GM23248 (cell line): ENCODE measurements around the gene CLDN4. TPM values are rescaled to one million over a fixed set of nuclear protein-coding genes. Genes with fewer than 3 reads are reported as not detected.
"Not testable (repeated sequence)": the region's sequence is repeated elsewhere in the genome, so short reads cannot be mapped to it uniquely, and the experiment has no call there.

Source experiments
- DNase-seq: peaks from one replicate; pipeline ENCODE4 v3.0.0-alpha.2; 2015
- H2AFZ ChIP-seq: fragments of 200-600 bp; sonication (generic); 2 replicates; pipeline ENCODE4 v1.6.1; 2016; ENCODE audit warnings: antibody characterized with exemption
- H3F3A ChIP-seq: fragments of 200-600 bp; sonication (generic); 2 replicates; pipeline ENCODE4 v1.6.1; 2016; ENCODE audit warnings: mild to moderate bottlenecking, antibody characterized with exemption, mixed run types; ENCODE audit not compliant: insufficient read depth
- H3K27ac ChIP-seq: fragments of 200-600 bp; sonication (generic); 2 replicates; pipeline ENCODE4 v1.5.1; 2016; ENCODE audit warnings: mild to moderate bottlenecking
- H3K27me3 ChIP-seq: fragments of 200-600 bp; sonication (generic); replicated peaks from 2 replicates; pipeline ENCODE4 v1.6.1; 2016; ENCODE audit warnings: mild to moderate bottlenecking; ENCODE audit not compliant: insufficient read depth
- H3K36me3 ChIP-seq: fragments of 200-600 bp; sonication (generic); 2 replicates; pipeline ENCODE4 v1.6.1; 2016; ENCODE audit warnings: low read depth, mild to moderate bottlenecking
- H3K4me1 ChIP-seq: fragments of 200-600 bp; sonication (generic); 2 replicates; pipeline ENCODE4 v1.6.1; 2016; ENCODE audit warnings: mild to moderate bottlenecking; ENCODE audit not compliant: insufficient read depth
- H3K4me2 ChIP-seq: fragments of 200-600 bp; sonication (generic); one replicate; pipeline ENCODE4 v1.6.1; 2016; ENCODE audit warnings: mild to moderate bottlenecking; ENCODE audit not compliant: unreplicated experiment
- H3K4me3 ChIP-seq: fragments of 200-600 bp; sonication (generic); 2 replicates; pipeline ENCODE4 v1.5.1; 2016; ENCODE audit warnings: mild to moderate bottlenecking
- H3K79me2 ChIP-seq: fragments of 200-600 bp; sonication (generic); 2 replicates; pipeline ENCODE4 v1.6.1; 2016; ENCODE audit warnings: mild to moderate bottlenecking; ENCODE audit not compliant: insufficient read depth
- H3K9ac ChIP-seq: fragments of 200-600 bp; sonication (generic); 2 replicates; pipeline ENCODE4 v1.6.1; 2016; ENCODE audit warnings: mild to moderate bottlenecking
- H3K9me2 ChIP-seq: fragments of 200-600 bp; sonication (generic); 2 replicates; pipeline ENCODE4 v1.6.1; 2016; ENCODE audit warnings: mixed run types, mild to moderate bottlenecking, moderate library complexity; ENCODE audit not compliant: insufficient read depth
- H3K9me3 ChIP-seq: fragments of 200-600 bp; sonication (generic); one replicate; pipeline ENCODE4 v1.6.1; 2017; ENCODE audit warnings: low read depth
- H4K20me1 ChIP-seq: fragments of 200-600 bp; sonication (generic); 2 replicates; pipeline ENCODE4 v1.6.0; 2016; ENCODE audit not compliant: insufficient read depth
- EZH2 ChIP-seq: fragments of 200-600 bp; sonication (generic); IDR thresholded peaks from 2 replicates; pipeline ENCODE4 v1.6.1; 2018; ENCODE audit warnings: antibody characterized with exemption, mild to moderate bottlenecking; ENCODE audit not compliant: insufficient read depth, poor library complexity, severe bottlenecking
- EZH2phosphoT487 ChIP-seq: fragments of 200-600 bp; sonication (generic); IDR thresholded peaks from 2 replicates; pipeline ENCODE4 v1.6.1; 2018; ENCODE audit warnings: antibody characterized with exemption, moderate library complexity, mild to moderate bottlenecking, low read depth; ENCODE audit not compliant: insufficient read depth
- WGBS, 2 experiments: methylation state at CpG; one replicate each; pipeline ENCODE4 v1.1.6; 2015 to 2017; ENCODE audit warnings: low lambda C conversion rate in 2 of 2, low coverage in 1 of 2; ENCODE audit errors: missing lambda C conversion rate in 2 of 2; 5-methylcytosine and 5-hydroxymethylcytosine counted together
- in situ Hi-C: fragments of 300-500 bp; cut with MboI; formaldehyde crosslinking; loops from 2 replicates; pipeline ENCODE4 v1.15.0; 2020
- polyA plus RNA-seq: library from polyadenylated mRNA; unstranded; fragments of >200 nt; fragmentation: Nextera tagmentation; extraction: Ambion mirVana; gene quantifications from 2 replicates; pipeline ENCODE4 v1.2.1, GENCODE V29; 2016
- total RNA-seq: library from RNA; depleted of rRNA; stranded (reverse); fragments of >200 nt; shearing (Covaris generic); gene quantifications from 2 replicates; pipeline ENCODE4 v1.2.3, GENCODE V29; 2014

Gene CLDN4
- total and polyA plus RNA-seq, 2 experiments from 2014 or later: 0.10 TPM; not detected in 1

DNA sequence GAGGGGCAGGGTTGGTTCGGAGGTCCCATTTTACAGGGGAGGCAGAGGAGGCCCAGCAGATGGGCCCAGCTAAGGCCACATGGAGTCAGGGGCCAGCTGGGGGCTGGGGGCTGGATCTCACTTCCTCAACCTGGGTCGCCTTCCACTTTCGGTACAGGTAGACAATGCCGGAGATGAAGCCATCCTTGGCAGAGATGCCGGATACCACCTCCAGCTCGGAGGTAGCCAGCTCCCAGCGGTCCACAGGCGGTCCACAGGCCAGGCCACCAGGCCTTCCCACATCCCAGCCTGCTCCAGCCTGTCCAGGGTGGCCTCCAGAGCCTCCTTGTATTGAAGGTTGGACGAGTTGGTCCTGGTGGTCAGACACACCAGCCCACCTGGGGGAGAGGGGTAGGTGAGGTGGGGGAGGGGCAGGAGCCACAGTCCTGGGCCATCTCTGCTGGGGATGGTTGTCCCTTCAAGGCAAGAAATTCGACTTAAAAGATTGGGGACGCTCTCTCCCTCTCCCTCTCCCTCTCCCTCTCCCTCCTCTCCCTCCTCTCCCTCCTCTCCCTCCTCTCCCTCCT lies 3.9 kb downstream of the CLDN4 start:
- Histone ChIP-seq H3K27ac (no peak overlapping the region), H3K4me2 (no peak overlapping the region), H3K9me3 (no peaks in the 10 kb centered on the region), H3K4me1 (no peaks in the 10 kb centered on the region), H3K79me2 (no peaks in the 10 kb centered on the region), H3K27me3 (no peaks in the 10 kb centered on the region), H3K36me3 (no peaks in the 10 kb centered on the region), H4K20me1 (no peaks in the 10 kb centered on the region), H3F3A (no peaks in the 10 kb centered on the region), H2AFZ (no peak overlapping the region), H3K9me2 (no peaks in the 10 kb centered on the region), H3K4me3 (no peak overlapping the region), H3K9ac (no peak overlapping the region)
- TF ChIP-seq EZH2 (no peak), EZH2phosphoT487 (no peak)
- 90 to 91% methylated on average over 9 to 11 of the region's 11 CpGs for WGBS, 2 experiments
- in situ Hi-C loops: no loop called here
- no peak for DNase-seq

GRCh38 chr7:73837167-73837566 lies 6.4 kb downstream of the CLDN4 start:
- H3K4me3 ChIP-seq, H3K4me1 ChIP-seq, H3K4me2 ChIP-seq, H3K9me2 ChIP-seq, H2AFZ ChIP-seq, in situ Hi-C loops, H3K27ac ChIP-seq, H3K27me3 ChIP-seq, H3K9me3 ChIP-seq, H3K9ac ChIP-seq, H3F3A ChIP-seq, H4K20me1 ChIP-seq, H3K79me2 ChIP-seq, H3K36me3 ChIP-seq, DNase-seq: not testable (repeated sequence)

GRCh38 chr7:73838642-73839041 lies 7.8 kb downstream of the CLDN4 start:
- no peak overlapping the region for H3K27ac ChIP-seq
- WGBS, 2 experiments: 90 to 99% methylated on average over 6 of the region's 6 CpGs

GRCh38 chr7:73839290-73839689 lies 8.5 kb downstream of the CLDN4 start:
- WGBS, 2 experiments: 93 to 95% methylated on average over 7 of the region's 7 CpGs
- in situ Hi-C loops: no loop called here
- Histone ChIP-seq H3K9ac (no peak overlapping the region), H2AFZ (no peak overlapping the region), H3F3A (peaks cover under 1% of the 10 kb centered on the region; the same call in 1 of the 2 replicates), H3K36me3 (no peaks in the 10 kb centered on the region), H3K27ac (no peak overlapping the region), H4K20me1 (no peaks in the 10 kb centered on the region), H3K4me3 (no peak overlapping the region), H3K79me2 (no peaks in the 10 kb centered on the region), H3K27me3 (no peaks in the 10 kb centered on the region), H3K4me2 (no peak overlapping the region), H3K9me3 (no peaks in the 10 kb centered on the region), H3K4me1 (no peaks in the 10 kb centered on the region), H3K9me2 (no peaks in the 10 kb centered on the region)
- no peak for DNase-seq
- TF ChIP-seq EZH2 (no peak), EZH2phosphoT487 (no peak)

More at GRCh38 chr7:73838642-73839041, 7.8 kb downstream of the CLDN4 start:
- no peaks in the 10 kb centered on the region for H3F3A ChIP-seq
- no peaks in the 10 kb centered on the region for H3K36me3 ChIP-seq
- in situ Hi-C loops: no loop called here
- no peaks in the 10 kb centered on the region for H3K27me3 ChIP-seq
- DNase-seq: no peak
- H3K4me1 ChIP-seq: no peaks in the 10 kb centered on the region
- no peak overlapping the region for H3K9ac ChIP-seq
- no peaks in the 10 kb centered on the region for H4K20me1 ChIP-seq
- H3K9me2 ChIP-seq: no peaks in the 10 kb centered on the region
- no peaks in the 10 kb centered on the region for H3K9me3 ChIP-seq
- H2AFZ ChIP-seq: no peak overlapping the region
- no peaks in the 10 kb centered on the region for H3K79me2 ChIP-seq
- H3K4me2 ChIP-seq: no peak overlapping the region
- H3K4me3 ChIP-seq: no peak overlapping the region
- TF ChIP-seq EZH2 (no peak), EZH2phosphoT487 (no peak)
